GM21786 (cell line): ENCODE results near the gene ATP9A.
"Not testable (repeated sequence)": the region's sequence is repeated elsewhere in the genome, so short reads cannot be mapped to it uniquely, and the experiment has no call there.

Experiments
- ATAC-seq: cut with Tn5 transposase; IDR thresholded peaks from one replicate; pipeline ENCODE4 v1.9.1; 2021; ENCODE audit not compliant: unreplicated experiment

The ATP9A gene

DNA sequence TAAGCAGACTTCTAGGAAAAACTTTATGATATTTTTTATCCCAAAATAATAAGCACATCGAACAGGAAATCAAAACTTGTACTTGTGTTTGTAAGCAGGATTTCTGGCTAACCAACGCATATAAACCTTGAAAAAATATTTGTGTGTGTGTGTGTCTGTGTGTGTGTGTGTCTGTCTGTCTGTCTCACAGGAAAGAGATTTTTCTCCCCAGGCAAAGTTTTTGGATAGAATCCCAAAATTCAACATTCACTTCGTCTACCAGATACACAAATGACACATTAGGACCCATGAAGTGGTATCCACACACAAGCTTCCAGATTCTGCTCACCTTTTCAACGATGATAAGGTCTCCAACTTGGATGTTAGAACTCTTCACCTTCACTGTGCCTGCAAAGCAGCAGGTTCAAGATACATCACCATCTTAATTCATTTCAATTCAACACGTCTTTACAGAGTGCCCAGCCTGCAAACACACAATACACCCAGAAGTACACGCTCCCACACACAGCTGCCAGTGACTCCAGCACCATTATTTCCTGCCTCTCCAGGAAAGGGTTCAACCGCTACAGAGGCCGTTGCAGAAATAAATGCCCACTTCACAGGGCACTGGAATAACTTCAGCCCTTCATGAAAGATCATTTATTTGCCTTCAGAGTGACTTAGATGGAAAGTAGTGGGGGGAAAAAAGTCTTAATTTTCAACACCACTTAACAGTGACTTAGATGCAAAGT is 70.9 kb downstream of the ATP9A start:
- no peak for ATAC-seq

DNA sequence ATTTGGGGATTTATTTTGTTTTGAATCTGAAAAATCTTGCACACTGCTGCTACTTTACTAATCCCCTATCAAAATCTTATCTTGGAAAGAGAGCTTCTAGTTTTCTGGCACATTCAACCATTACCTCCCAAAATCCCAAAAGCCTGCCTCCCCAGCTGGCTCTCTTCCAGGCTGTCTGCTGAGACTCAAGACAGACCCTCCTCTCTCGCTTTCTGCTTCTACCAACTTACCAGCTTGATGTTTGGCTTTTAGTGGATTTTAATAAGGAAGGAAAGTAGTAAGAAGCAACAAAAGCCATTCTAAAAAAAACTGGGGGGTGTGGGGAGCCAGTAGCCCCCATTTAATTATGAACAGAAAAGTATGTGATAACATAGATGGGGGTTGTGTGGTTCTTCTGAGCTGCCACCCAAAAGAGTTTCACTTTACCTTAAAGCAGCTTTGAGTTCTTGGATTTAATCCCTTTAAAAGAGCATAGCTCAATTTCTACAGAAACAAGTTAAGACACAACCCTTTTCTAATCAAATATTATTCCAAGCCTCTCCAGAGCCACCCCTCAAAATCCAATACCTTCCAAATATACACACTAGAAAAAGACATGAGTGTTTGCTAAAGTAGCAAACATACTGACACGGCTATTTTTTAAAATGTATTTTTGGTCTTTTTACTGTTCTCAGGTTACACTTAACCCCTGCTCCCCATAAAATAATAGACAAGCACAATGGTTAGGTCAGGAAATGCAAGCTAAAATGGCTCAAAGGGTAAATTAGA is 71.7 kb downstream of the ATP9A start:
- ATAC-seq: no peak

DNA sequence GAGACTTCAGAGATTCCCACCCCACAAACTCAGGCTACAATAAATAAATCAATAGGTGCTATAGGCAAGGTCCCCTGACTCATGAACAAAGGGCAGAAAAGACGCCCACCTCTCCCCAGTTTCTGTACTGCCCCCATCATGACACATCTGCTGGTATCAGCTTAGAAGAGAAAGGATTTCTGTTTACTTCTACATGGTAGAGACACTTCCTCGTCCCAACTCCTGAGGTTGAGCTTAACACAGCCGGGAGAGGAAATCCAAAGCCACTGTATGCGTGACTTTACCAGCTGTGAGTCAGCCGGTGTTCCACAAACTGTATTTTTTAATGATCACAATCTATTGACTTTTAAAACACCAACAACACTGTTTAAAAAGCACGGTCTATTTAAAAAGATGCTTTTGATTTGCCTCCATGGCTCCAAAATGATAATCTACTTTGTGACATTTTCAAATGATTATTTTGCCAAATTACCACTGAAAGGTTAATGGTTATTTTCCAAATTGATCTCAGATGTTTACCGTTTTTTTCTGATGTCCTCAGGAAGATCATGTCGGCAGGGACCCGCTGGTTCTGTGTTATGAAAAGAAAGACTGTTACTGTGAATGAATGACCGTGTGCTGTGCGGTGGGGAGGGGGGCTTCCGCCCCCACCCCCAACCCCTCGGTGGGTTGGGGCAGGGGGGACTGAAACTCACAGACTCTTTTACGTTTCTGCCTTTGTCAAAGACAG is 72.5 kb downstream of the ATP9A start:
- ATAC-seq: no peak

DNA sequence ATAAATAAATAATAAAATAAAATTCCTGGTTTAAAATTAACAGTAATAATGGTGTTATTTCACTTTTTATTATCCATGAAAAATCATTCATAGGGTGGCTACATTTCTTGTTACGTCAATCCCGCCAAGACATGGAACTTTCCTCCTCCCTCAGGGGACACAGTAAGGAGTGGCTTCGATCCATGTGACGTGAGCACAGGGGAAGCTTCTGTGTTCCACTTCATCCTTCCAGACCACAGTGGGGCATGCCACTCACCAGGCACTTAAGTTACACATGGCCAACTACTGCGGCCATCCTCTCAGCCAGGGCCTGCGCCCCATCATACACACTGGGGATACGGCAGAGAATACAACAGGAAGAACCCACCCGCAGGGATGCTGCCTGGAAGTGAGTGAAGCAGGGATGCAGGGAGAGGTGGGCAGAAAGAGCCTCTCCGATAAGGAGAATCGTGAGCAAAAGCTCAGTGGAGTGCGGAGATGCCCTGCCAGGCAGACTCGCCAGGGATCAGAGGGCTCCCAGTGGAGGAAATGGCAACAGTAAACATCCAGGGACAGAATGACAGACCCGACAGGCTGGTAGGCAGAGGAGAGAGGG is 75.3 kb downstream of the ATP9A start:
- ATAC-seq: no peak

- no peak for ATAC-seq
Observed at GRCh38 chr20:51691703-51692102, 76.5 kb downstream of the ATP9A start.

DNA sequence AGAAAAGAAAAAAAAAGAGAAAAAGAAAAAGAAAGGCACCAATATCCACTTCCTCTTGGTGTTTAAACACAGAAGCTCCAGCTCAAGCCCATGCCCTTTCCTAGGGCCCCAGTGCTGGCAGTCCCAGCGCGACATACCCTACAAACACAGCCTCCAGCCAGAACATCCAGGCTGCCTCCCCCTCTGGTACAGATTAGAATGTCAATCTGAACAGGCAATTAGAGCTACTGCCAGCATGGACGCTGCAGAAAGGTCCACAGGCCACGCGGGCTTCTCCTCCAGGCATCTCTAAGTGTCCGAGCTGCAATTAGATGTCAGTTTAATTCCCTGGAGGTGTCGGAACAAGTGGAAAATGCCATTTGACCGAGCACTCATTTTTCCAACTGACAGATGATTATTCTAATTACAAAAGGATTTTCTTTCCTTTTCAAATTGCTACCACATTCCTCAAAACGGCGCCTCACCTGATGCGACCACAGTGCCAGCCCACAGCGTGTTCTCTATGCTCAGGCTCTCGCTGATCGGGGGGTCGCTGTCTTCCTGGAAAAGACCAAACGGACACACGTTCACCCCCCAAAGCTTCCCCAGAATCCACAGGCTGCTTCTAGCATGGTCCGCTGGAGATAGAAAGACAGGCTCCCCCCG is 79.5 kb downstream of the ATP9A start:
- no peak for ATAC-seq

DNA sequence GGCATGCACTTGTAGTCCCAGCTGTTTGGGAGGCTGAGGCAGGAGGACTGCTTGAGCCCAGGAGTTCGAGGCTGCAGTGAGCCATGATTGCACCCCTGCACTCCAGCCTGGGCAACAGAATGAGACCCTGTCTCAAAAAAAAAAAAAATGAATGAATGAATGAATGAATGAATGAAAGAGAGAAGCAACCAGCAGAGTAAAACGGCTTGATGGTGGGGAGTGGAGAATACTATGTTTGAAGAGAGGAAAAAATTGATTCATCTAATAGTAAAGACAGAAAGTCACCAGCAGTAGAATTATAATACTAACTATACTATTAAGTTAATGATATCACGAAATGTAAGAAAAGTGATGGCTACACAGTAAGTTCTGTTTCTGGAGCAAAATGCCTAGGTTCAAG is 80.6 kb downstream of the ATP9A start:
- ATAC-seq: no peak

DNA sequence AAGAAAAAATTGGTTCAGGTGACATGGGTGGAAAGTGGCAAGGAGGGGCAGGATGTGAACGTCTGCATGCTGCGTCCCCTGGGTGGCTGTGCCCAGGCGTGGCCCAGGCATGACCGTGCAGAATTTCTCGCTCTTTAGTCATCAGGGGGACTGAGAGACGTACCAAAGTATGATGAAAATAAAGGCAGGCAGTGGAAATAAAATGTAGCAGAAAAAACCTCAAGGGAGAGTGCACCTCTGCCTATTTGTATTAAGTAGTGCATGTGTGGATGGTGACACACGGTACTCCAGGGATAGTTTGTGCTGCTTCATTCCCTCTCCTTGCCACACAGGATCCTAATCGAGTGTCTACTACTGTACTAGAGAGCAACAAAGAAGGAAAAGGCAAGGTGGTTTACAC is 81.1 kb downstream of the ATP9A start:
- ATAC-seq: no peak

DNA sequence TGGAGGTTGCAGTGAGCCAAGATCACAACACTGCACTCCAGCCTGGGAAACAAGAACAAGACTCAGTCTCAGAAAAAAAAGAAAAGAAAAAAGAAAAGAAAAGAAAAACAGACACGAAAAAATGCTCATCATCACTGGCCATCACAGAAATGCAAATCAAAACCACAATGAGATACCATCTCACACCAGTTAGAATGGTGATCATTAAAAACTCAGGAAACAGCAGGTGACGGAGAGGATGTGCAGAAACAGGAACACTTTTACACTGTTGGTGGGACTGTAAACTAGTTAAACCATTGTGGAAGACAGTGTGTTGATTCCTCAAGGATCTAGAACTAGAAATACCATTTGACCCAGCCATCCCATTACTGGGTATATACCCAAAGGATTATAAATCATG is 82.7 kb downstream of the ATP9A start:
- not testable (repeated sequence) for ATAC-seq

- ATAC-seq: no peak
Observed at GRCh38 chr20:51680067-51680749, 88.0 kb downstream of the ATP9A start.

DNA sequence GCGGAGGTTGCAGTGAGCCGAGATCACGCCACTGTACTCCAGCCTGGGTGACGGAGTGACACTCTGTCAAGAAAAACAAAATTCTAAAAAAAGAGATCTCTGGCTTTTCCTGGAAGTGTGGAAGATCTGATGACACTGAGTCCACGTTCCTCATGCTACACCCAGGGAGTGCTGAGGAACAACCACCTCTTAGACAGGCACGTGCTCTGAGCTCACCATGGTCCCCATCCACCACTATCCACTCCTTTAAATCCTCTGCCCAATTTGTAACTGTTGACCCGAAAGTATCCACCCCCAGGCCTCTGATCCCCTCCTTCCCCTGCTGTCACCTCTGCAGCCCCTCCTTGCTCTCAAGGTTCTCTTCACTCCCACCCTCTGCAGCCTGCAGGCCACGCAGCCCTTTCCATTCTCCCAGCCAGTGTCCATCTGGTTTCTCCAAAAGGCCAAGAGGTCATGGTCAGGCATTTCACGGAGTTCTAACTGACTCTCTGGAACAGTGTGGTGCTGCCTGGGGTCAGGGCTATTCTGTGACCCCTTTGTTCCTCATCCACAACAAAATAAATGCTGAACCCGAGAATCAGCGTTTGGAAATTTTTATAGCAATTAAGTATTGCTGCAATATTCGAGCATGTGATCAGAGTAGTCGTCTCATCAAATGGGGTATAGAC is 88.8 kb downstream of the ATP9A start:
- ATAC-seq: no peak

DNA sequence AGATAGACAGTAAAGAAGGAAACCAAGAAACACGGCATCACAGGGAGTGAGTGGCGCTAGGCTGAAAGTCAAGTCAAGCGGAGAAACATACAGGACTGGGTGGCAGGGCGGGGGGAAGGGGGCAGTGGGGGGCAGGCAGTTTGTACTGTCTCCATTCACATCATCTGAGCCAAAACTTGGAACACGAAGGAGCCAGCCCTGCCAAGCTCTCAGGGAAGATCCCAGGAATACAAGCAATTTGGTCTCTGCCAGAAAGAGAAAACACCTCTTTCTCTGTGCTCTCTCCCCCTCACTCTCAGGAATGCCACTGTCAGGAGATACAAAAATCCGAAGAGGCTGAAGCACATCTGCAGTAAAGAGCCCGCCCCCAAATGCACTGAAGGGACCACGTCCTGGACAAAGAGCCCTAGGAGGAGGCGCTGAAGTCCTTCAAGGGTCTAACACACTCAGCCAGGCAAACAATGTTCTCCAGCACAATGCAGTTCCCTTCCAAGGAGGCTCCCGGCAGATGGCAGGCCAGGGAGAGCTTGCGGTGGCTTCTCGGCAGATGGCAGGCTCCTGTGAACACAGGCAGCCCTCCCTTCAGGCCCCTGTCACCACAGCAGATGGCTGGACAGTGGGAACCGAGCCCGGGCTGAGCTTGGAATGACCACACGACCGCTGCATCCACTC is 90.0 kb downstream of the ATP9A start:
- ATAC-seq: no peak

DNA sequence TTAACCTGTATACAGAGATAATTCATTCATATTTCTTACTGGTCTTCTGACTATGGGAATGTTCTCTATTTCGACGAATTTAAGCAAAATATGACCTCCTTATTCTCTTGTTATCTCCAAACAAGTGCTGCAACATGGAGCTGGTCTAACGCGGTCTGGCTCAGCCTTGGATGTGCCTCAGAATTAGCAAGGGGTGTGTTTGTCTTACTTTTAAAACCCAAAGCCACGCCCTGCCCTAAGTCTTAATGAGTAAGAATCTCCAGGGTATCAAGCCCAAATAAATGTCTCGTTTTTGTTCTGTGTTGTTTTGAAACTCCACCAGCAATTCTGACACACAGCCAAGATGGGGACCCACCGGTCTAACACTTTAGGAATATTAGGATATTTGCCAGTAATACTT is 99.2 kb downstream of the ATP9A start:
- ATAC-seq: no peak

DNA sequence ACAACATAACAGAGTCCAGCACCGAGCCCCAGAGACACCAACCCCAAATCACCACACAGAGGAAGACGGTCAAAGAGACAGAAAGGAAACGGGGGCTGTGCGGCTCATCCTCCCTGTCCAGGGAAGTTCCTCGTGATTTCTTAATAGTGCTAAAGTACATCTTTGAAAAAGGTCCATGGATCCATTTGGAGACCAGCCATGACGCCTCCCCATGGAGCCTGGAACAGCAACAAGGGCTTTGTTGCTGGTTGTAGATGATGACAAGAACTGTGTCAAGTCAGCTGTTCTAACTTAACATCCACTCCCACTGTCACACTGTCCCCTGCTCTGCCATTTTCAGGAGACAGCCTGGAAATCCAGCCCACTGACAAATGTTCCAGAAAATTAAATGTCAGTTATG is 99.7 kb downstream of the ATP9A start:
- ATAC-seq: no peak

DNA sequence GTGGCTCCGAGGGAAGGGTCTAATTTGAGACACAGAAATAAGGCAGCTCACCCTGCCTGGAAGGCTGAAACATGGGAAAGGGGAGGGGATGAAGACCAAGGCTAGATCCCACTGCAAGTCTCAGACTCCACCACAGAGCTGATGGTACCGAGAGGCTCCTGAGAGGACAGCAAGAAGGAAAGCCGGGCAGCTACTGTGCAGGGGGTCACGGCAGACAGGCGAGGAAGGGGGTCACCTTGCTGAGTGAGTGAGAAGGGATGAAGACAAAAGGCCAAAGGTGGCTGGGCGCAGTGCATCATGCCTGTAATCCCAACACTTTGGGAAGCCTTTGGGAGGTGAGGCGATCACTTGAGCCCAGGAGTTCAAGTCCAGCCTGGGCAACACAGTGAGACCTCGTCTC is 100.7 kb downstream of the ATP9A start:
- no peak for ATAC-seq

GRCh38 chr20:51667002-51667408 is 101.2 kb downstream of the ATP9A start:
- no peak for ATAC-seq

DNA sequence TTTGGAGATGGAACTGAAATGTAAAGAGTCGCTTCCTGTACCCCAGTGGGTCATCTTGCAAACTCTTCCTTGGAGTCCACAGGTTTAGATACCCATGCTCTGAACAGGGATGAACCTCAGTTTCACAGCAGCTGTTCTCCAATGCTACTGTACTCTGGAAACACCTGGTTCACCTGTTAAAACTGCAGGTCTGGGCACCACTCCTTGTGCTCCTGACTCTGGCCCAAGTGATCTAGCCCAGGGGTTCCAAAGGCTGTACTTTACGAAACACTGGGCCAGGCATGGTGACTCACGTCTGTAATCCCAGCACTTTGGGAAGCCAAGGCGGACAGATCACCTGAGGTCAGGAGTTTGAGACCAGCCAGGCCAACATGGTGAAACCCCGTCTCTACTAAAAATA is 102.1 kb downstream of the ATP9A start:
- ATAC-seq: no peak

DNA sequence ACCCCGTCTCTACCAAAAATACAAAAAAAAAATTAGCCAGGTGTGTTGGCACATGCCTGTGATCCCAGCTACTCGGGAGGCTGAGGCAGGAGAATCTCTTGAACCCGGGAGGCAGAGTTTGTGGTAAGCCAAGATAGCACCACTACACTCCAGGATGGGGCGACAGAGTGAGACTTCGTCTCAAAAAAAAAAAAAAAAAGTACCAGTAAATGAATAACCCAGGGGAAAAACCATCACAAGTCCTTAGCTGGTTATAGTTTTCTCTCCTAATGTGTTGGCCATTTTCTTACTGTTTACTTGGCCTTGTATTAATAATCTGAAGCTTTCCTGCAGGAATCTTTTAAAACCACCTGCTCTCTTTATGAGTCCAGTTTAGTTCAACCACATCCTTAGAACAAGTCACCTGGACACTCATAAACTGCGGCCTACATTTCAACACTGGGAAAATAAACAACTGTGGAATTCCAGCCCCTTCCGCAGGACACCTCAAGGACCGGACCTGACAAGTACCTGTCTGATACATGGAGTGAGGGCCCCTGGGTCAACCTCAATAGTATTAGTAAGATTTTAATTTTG is 102.6 kb downstream of the ATP9A start:
- no peak for ATAC-seq

DNA sequence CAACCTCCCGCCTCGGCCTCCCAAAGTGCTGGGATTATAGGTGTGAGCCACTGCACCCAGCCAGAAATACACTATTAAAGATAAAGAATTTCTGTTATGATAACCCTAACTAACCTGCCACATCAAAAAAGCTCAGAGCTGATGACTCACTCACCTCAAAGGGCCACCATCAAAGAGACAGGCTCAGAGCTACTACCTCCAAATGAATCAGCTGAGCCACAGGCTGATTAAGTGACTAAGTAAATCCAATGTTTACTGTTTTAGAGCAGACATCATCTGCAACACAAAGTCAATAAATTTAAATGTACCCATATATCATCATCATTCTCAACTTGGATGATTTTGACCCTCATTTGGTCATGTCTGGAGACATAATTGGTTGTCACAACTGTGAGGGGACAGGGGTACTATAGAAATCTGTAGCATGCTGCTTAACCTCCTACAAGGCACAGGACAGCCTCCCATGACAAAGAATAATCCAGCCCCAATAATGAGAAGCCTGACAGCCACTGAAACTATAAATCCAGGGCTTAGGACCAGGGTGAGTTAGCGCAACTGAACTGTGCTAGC is 106.5 kb downstream of the ATP9A start:
- no peak for ATAC-seq
